DOHH2 (cell line): ENCODE measurements around the gene SMAP2.

Experiments
- EZH2phosphoT487 ChIP-seq: fragments of 200-600 bp; sonication (generic); IDR thresholded peaks from 2 replicates; pipeline ENCODE4 v1.6.1; 2017; ENCODE audit warnings: borderline replicate concordance, mild to moderate bottlenecking, antibody characterized with exemption, low read length, moderate library complexity, mixed read lengths
- TF ChIP-seq, protein P1 (sequence below): fragments of 200-600 bp; sonication (generic); IDR thresholded peaks from one replicate; pipeline ENCODE4 v1.5.1; 2014; ENCODE audit warnings: antibody characterized with exemption, mild to moderate bottlenecking, low read depth, low read length; ENCODE audit not compliant: poor library complexity, severe bottlenecking

GRCh38 chr1:40382601-40383000 is 9.1 kb downstream of the SMAP2 start:
- TF ChIP-seq, protein P1, sequence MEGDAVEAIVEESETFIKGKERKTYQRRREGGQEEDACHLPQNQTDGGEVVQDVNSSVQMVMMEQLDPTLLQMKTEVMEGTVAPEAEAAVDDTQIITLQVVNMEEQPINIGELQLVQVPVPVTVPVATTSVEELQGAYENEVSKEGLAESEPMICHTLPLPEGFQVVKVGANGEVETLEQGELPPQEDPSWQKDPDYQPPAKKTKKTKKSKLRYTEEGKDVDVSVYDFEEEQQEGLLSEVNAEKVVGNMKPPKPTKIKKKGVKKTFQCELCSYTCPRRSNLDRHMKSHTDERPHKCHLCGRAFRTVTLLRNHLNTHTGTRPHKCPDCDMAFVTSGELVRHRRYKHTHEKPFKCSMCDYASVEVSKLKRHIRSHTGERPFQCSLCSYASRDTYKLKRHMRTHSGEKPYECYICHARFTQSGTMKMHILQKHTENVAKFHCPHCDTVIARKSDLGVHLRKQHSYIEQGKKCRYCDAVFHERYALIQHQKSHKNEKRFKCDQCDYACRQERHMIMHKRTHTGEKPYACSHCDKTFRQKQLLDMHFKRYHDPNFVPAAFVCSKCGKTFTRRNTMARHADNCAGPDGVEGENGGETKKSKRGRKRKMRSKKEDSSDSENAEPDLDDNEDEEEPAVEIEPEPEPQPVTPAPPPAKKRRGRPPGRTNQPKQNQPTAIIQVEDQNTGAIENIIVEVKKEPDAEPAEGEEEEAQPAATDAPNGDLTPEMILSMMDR, result no peak
- TF ChIP-seq EZH2phosphoT487, result no peak
